GM19467 (cell line): ENCODE results near the gene CTNNBL1.
"Not testable (repeated sequence)": the region's sequence is repeated elsewhere in the genome, so short reads cannot be mapped to it uniquely, and the experiment has no call there.

ENCODE experiments used
- ATAC-seq: cut with Tn5 transposase; IDR thresholded peaks from one replicate; pipeline ENCODE4 v1.9.1; 2021; ENCODE audit warnings: mild to moderate bottlenecking, moderate library complexity; ENCODE audit not compliant: unreplicated experiment

CTNNBL1 gene

DNA sequence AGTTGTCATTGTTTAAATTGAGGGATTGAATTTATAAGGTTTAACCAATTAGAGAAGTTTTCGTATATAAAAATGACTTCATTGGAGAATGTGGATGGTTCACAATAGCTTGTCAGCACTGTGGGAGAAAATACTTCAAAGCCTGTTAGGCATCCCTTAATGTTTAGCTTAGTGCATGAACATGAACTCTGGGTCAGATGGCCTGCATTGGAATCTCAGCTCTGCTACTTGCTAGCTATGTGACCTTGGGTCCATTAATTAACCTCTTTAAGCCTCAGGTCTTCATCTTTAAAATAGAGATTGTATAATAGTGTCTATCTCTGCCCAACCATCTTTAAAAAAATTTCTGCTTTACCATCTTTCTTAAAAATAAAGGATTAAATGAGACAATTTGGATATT lies 11.1 kb downstream of the CTNNBL1 start:
- ATAC-seq, result no peak

DNA sequence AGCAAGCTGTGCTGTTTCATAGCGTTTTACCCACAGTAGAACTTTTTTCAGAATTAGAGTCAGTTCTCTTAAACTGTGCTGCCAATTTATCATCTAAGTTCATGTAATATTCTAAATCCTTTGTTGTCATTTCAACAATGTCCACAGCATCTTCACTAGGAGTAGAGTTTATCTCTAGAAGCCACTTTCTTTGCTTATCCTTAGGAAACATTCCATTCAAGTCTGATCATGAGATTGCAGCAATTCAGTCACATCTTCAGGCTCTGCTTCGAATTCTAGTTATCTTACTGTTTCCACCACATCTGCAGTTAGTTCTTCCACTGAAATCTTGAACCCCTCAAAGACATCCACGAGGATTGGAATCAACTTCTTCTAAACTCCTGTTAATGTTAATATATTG lies 12.5 kb downstream of the CTNNBL1 start:
- no peak for ATAC-seq

GRCh38 chr20:37711001-37711400 lies 17.2 kb downstream of the CTNNBL1 start:
- ATAC-seq, result no peak

GRCh38 chr20:37711994-37712964 lies 18.4 kb downstream of the CTNNBL1 start:
- no peak for ATAC-seq

GRCh38 chr20:37713396-37713795 lies 19.6 kb downstream of the CTNNBL1 start:
- ATAC-seq, result no peak

GRCh38 chr20:37714978-37715672 lies 21.3 kb downstream of the CTNNBL1 start:
- no peak for ATAC-seq

- no peak for ATAC-seq
These were observed 27.9 kb downstream of the CTNNBL1 start for GRCh38 chr20:37721751-37722150.

DNA sequence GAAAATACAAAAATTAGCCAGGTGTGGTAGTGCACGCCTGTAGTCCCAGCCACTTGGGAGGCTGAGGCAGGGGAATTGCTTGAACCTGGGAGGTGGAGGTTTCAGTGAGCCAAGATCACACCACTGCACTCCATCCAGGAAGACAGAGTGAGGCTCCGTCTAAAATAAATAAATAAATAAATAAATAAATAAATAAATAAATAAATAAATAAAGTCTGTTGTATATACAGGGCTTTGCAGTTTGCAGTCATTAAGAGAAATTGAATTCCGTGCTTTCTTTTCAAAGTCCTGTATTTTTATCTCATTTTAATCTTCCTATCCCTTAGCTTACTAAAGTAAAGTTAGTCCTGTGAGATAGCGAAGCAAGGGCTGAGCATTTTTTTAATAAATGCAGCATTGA lies 28.5 kb downstream of the CTNNBL1 start:
- not testable (repeated sequence) for ATAC-seq

- ATAC-seq, result no peak
These were observed 29.8 kb downstream of the CTNNBL1 start for GRCh38 chr20:37723668-37724067.

GRCh38 chr20:37725165-37725564 lies 31.3 kb downstream of the CTNNBL1 start:
- ATAC-seq, result no peak

DNA sequence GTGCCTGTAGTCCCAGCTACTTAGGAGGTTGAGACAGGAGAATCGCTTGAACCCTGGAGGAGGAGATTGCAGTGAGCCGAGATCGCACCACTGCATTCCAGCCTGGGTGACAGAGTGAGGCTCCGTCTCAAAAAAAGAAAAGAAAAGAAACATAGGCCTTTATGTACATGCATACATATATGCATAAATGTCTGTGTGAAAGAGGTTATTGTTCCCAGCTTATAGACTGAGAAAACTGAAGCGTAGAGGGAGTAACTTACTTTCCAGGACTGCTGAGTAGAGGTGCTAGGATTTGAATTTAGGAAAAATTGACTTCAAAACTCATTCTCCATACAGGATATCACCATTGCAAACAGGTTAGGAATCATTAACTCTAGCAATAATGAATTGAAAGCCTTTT lies 32.0 kb downstream of the CTNNBL1 start:
- ATAC-seq, result no peak

GRCh38 chr20:37726321-37726720 lies 32.5 kb downstream of the CTNNBL1 start:
- no peak for ATAC-seq

DNA sequence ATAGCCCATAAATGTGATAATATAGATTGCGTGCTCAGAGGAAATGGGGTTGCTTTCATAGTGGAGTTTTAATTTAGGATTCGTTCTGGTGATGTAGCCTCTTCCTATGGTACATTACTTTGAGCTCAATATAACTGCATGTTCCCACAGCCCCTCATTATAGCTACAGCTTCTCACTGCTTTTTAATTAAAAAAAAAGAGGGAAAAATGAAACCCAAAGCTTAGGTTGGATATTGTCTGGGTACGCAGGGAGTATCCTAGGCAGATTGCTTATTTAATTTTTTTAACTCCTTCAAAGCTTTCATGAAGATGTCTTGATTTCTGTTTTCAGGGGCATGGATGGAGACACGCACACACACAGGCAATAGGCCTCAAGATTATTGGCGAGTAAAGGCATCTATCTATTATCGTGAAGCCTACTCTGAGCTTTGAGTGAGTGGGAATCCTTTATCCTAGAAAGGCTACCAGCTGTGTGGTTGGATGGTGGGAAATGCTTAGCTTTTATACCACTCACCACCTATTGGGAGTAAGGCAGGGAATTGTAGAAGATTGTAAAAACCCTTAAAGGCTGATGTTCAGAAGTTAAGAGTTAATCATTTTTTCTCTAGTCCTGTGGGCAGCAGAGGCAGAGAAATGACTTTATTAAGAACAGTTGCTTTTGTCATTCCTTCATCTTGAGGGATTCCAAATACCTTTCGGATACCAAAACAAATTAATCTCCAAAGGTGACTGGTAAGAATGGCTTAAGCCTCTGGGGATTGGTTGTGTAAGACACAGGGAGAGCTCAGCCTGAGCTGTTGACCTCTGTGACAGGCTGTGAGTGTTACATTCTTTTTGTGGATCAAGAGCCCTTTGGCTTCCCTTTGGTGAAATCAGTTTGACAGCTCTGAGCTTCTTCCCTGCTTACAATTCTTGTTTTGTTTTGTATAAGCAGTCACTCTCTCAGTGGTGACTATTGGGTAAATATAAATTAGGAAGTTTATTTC lies 33.4 kb downstream of the CTNNBL1 start:
- ATAC-seq, result no peak

- no peak for ATAC-seq
These were observed 34.3 kb downstream of the CTNNBL1 start for GRCh38 chr20:37727957-37728634.

- ATAC-seq, result no peak
These were observed 34.8 kb downstream of the CTNNBL1 start for GRCh38 chr20:37728635-37728983.

GRCh38 chr20:37729452-37729851 lies 35.6 kb downstream of the CTNNBL1 start:
- no peak for ATAC-seq

- no peak for ATAC-seq
These were observed 36.1 kb downstream of the CTNNBL1 start for GRCh38 chr20:37729909-37730308.

- ATAC-seq, result no peak
These were observed 39.6 kb downstream of the CTNNBL1 start for GRCh38 chr20:37733416-37733815.

DNA sequence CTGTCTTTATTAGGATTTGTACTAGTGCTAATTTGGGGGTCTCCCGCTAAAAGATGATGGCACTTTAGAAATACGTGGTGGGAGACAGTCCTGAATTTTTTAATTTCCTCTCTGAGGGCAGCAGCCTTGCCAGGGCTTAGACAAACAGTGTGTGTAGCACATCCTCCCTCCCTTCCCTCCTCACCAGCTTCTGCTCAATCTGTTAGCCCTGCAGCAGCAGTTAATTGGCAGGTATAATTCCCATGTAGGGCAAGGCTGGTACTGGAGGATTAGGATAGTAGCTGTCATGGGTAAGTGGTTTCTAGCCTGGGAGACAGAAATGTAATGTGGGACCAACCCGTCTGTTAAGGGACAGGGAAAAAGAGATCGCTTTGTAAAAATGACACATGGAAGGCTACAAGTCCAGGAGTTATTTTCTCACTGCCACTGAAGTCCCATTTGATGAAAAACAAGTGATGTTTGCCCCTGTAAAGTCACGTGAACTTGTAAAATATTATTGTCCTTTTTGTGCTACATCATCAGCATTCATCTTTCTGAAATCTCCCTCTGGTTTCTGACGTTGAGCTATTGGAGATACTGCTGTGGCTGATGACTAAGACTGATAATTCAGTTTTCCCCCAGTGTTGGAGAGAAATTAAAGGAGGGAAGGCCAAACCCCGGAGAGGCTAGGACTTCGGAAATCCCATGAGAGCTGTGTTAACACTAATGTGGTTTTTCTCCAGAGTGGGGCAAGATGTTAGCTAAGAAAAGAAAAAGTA lies 40.6 kb downstream of the CTNNBL1 start:
- no peak for ATAC-seq

- ATAC-seq, result no peak
These were observed 41.7 kb downstream of the CTNNBL1 start for GRCh38 chr20:37735541-37735940.
